ENCODE results near the gene AP1M1.

AP1M1 gene

GRCh38 chr19:16224293-16225045 lies 26.8 kb downstream of the AP1M1 start:
- no CpG with 5 or more reads among the region's 32 CpGs for WGBS (ENCODE audit: extremely low coverage, insufficient coverage, low lambda C conversion rate)
- H4K5ac ChIP-seq (ENCODE audit: low read length), result no peak overlapping the region
- H3K36me3 ChIP-seq (ENCODE audit: control insufficient read depth, insufficient read depth, low read length), result no peaks in the 10 kb centered on the region
- H3K79me1 ChIP-seq (ENCODE audit: low read length), result no peaks in the 10 kb centered on the region
- DNase-seq, result no peak
- no peak overlapping the region for H3K27ac ChIP-seq (ENCODE audit: low read depth, low read length)
- H3K4me1 ChIP-seq (ENCODE audit: control insufficient read depth, low read depth, low read length), result no peaks in the 10 kb centered on the region
- no peak overlapping the region for H2AK5ac ChIP-seq (ENCODE audit: low read length)
- H3K18ac ChIP-seq (ENCODE audit: low read length), result no peak overlapping the region
- no peak overlapping the region for H4K8ac ChIP-seq (ENCODE audit: low read depth, low read length)
- H3K9ac ChIP-seq (ENCODE audit: low read length), result no peak overlapping the region
- H3K56ac ChIP-seq (ENCODE audit: low read length), result no peak overlapping the region
- H3K4me2 ChIP-seq (ENCODE audit: low read length), result no peak overlapping the region
- H3K23ac ChIP-seq (ENCODE audit: low read length), result no peak overlapping the region
- H3K79me2 ChIP-seq (ENCODE audit: control insufficient read depth, insufficient read depth, low read length), result no peaks in the 10 kb centered on the region
- no peak overlapping the region for H3K4ac ChIP-seq (ENCODE audit: low read depth, low read length)
- no peak overlapping the region for H2BK5ac ChIP-seq (ENCODE audit: low read length)
- no peak overlapping the region for H2BK15ac ChIP-seq (replicated peaks; ENCODE audit: low read depth)
- no peaks in the 10 kb centered on the region for H3K27me3 ChIP-seq (ENCODE audit: insufficient read depth, low read length, poor library complexity)
- no peak overlapping the region for H2BK120ac ChIP-seq (ENCODE audit: low read depth, low read length)
- no peak overlapping the region for H3K4me3 ChIP-seq (ENCODE audit: low read length)

GRCh38 chr19:16225279-16226183 lies 27.8 kb downstream of the AP1M1 start:
- Histone ChIP-seq H3K79me1 (ENCODE audit: low read length) (no peaks in the 10 kb centered on the region), H4K8ac (ENCODE audit: low read depth, low read length) (no peak overlapping the region), H3K36me3 (ENCODE audit: control insufficient read depth, insufficient read depth, low read length) (no peaks in the 10 kb centered on the region), H3K27ac (ENCODE audit: low read depth, low read length) (no peak overlapping the region), H3K23ac (ENCODE audit: low read length) (no peak overlapping the region), H3K4me3 (ENCODE audit: low read length) (no peak overlapping the region), H2BK120ac (ENCODE audit: low read depth, low read length) (no peak overlapping the region), H3K79me2 (ENCODE audit: control insufficient read depth, insufficient read depth, low read length) (no peaks in the 10 kb centered on the region), H4K5ac (ENCODE audit: low read length) (no peak overlapping the region), H3K4me2 (ENCODE audit: low read length) (no peak overlapping the region), H3K4ac (ENCODE audit: low read depth, low read length) (no peak overlapping the region), H2BK5ac (ENCODE audit: low read length) (no peak overlapping the region), H2BK15ac (replicated peaks; ENCODE audit: low read depth) (no peak overlapping the region), H2AK5ac (ENCODE audit: low read length) (no peak overlapping the region), H3K27me3 (ENCODE audit: insufficient read depth, low read length, poor library complexity) (no peaks in the 10 kb centered on the region), H3K4me1 (ENCODE audit: control insufficient read depth, low read depth, low read length) (no peaks in the 10 kb centered on the region), H3K18ac (ENCODE audit: low read length) (no peak overlapping the region), H3K56ac (ENCODE audit: low read length) (no peak overlapping the region), H3K9ac (ENCODE audit: low read length) (no peak overlapping the region)
- no peak for DNase-seq
- no CpG with 5 or more reads among the region's 21 CpGs for WGBS (ENCODE audit: extremely low coverage, insufficient coverage, low lambda C conversion rate)

GRCh38 chr19:16226184-16226591 lies 28.5 kb downstream of the AP1M1 start:
- no peaks in the 10 kb centered on the region for H3K79me2 ChIP-seq (ENCODE audit: control insufficient read depth, insufficient read depth, low read length)

GRCh38 chr19:16226878-16227836 lies 29.4 kb downstream of the AP1M1 start:
- no peaks in the 10 kb centered on the region for H3K79me1 ChIP-seq (ENCODE audit: low read length)
- WGBS (ENCODE audit: extremely low coverage, insufficient coverage, low lambda C conversion rate), result no CpG with 5 or more reads among the region's 33 CpGs
- H3K27ac ChIP-seq (ENCODE audit: low read depth, low read length), result no peak overlapping the region
- no peak overlapping the region for H3K23ac ChIP-seq (ENCODE audit: low read length)
- H2AK5ac ChIP-seq (ENCODE audit: low read length), result no peak overlapping the region
- H3K4ac ChIP-seq (ENCODE audit: low read depth, low read length), result no peak overlapping the region
- no peak overlapping the region for H4K5ac ChIP-seq (ENCODE audit: low read length)
- H2BK15ac ChIP-seq (replicated peaks; ENCODE audit: low read depth), result no peak overlapping the region
- H3K79me2 ChIP-seq (ENCODE audit: control insufficient read depth, insufficient read depth, low read length), result no peaks in the 10 kb centered on the region
- no peaks in the 10 kb centered on the region for H3K36me3 ChIP-seq (ENCODE audit: control insufficient read depth, insufficient read depth, low read length)
- no peaks in the 10 kb centered on the region for H3K27me3 ChIP-seq (ENCODE audit: insufficient read depth, low read length, poor library complexity)
- H3K4me2 ChIP-seq (ENCODE audit: low read length), result no peak overlapping the region
- H2BK120ac ChIP-seq (ENCODE audit: low read depth, low read length), result no peak overlapping the region
- DNase-seq, result no peak
- no peak overlapping the region for H3K18ac ChIP-seq (ENCODE audit: low read length)
- H3K9ac ChIP-seq (ENCODE audit: low read length), result no peak overlapping the region
- H2BK5ac ChIP-seq (ENCODE audit: low read length), result no peak overlapping the region
- H3K4me1 ChIP-seq (ENCODE audit: control insufficient read depth, low read depth, low read length), result no peaks in the 10 kb centered on the region
- H4K8ac ChIP-seq (ENCODE audit: low read depth, low read length), result no peak overlapping the region
- H3K4me3 ChIP-seq (ENCODE audit: low read length), result no peak overlapping the region
- H3K56ac ChIP-seq (ENCODE audit: low read length), result no peak overlapping the region

More at GRCh38 chr19:16226184-16226591, 28.5 kb downstream of the AP1M1 start:
- no peak overlapping the region for H4K5ac ChIP-seq (ENCODE audit: low read length)
- H3K9ac ChIP-seq (ENCODE audit: low read length), result no peak overlapping the region
- no peak overlapping the region for H3K18ac ChIP-seq (ENCODE audit: low read length)
- no peak overlapping the region for H2AK5ac ChIP-seq (ENCODE audit: low read length)
- H3K4me3 ChIP-seq (ENCODE audit: low read length), result no peak overlapping the region
- no peaks in the 10 kb centered on the region for H3K27me3 ChIP-seq (ENCODE audit: insufficient read depth, low read length, poor library complexity)
- H4K8ac ChIP-seq (ENCODE audit: low read depth, low read length), result no peak overlapping the region
- no peak overlapping the region for H3K4me2 ChIP-seq (ENCODE audit: low read length)
- no peak overlapping the region for H3K23ac ChIP-seq (ENCODE audit: low read length)
- H2BK120ac ChIP-seq (ENCODE audit: low read depth, low read length), result no peak overlapping the region
- H3K27ac ChIP-seq (ENCODE audit: low read depth, low read length), result no peak overlapping the region
- H2BK5ac ChIP-seq (ENCODE audit: low read length), result no peak overlapping the region
- H3K56ac ChIP-seq (ENCODE audit: low read length), result no peak overlapping the region
- no peaks in the 10 kb centered on the region for H3K36me3 ChIP-seq (ENCODE audit: control insufficient read depth, insufficient read depth, low read length)
- no peak overlapping the region for H2BK15ac ChIP-seq (replicated peaks; ENCODE audit: low read depth)
- H3K4me1 ChIP-seq (ENCODE audit: control insufficient read depth, low read depth, low read length), result no peaks in the 10 kb centered on the region
- no peaks in the 10 kb centered on the region for H3K79me1 ChIP-seq (ENCODE audit: low read length)
- no peak overlapping the region for H3K4ac ChIP-seq (ENCODE audit: low read depth, low read length)
- no peak for DNase-seq
- WGBS (ENCODE audit: extremely low coverage, insufficient coverage, low lambda C conversion rate), result no CpG with 5 or more reads among the region's 16 CpGs

GRCh38 chr19:16227837-16228636 lies 30.3 kb downstream of the AP1M1 start:
- Histone ChIP-seq H2BK120ac (ENCODE audit: low read depth, low read length) (no peak overlapping the region), H4K8ac (ENCODE audit: low read depth, low read length) (no peak overlapping the region), H3K4me1 (ENCODE audit: control insufficient read depth, low read depth, low read length) (no peaks in the 10 kb centered on the region), H3K27ac (ENCODE audit: low read depth, low read length) (no peak overlapping the region), H3K27me3 (ENCODE audit: insufficient read depth, low read length, poor library complexity) (no peaks in the 10 kb centered on the region), H2BK5ac (ENCODE audit: low read length) (no peak overlapping the region), H4K5ac (ENCODE audit: low read length) (no peak overlapping the region), H3K56ac (ENCODE audit: low read length) (no peak overlapping the region), H3K79me1 (ENCODE audit: low read length) (no peaks in the 10 kb centered on the region), H3K4me3 (ENCODE audit: low read length) (no peak overlapping the region), H3K4me2 (ENCODE audit: low read length) (no peak overlapping the region), H3K4ac (ENCODE audit: low read depth, low read length) (no peak overlapping the region), H3K79me2 (ENCODE audit: control insufficient read depth, insufficient read depth, low read length) (no peaks in the 10 kb centered on the region), H3K18ac (ENCODE audit: low read length) (no peak overlapping the region), H2BK15ac (replicated peaks; ENCODE audit: low read depth) (no peak overlapping the region), H3K23ac (ENCODE audit: low read length) (no peak overlapping the region), H3K36me3 (ENCODE audit: control insufficient read depth, insufficient read depth, low read length) (no peaks in the 10 kb centered on the region), H2AK5ac (ENCODE audit: low read length) (no peak overlapping the region), H3K9ac (ENCODE audit: low read length) (no peak overlapping the region)
- no CpG with 5 or more reads among the region's 21 CpGs for WGBS (ENCODE audit: extremely low coverage, insufficient coverage, low lambda C conversion rate)
- no peak for DNase-seq
